Mammary epithelial cell (primary cell): ENCODE data around the gene RFX2.

Source experiments
- EZH2 ChIP-seq: IDR thresholded peaks from 2 replicates; pipeline ENCODE4 v1.6.1; 2012; ENCODE audit warnings: low read length, inconsistent platforms, borderline replicate concordance
- TF ChIP-seq, protein P1 (sequence below), 2 donors: IDR thresholded peaks in 1 of 2; conservative IDR thresholded peaks in 1 of 2; 2 replicates each; pipeline ENCODE4 v1.5.1; 2011 to 2012; ENCODE audit warnings: inconsistent platforms in 2 of 2, low read length in 2 of 2, mild to moderate bottlenecking in 2 of 2, control low read depth in 1 of 2, low read depth in 1 of 2; ENCODE audit not compliant: insufficient read depth in 1 of 2; ENCODE audit errors: extremely low read depth in 1 of 2

DNA sequence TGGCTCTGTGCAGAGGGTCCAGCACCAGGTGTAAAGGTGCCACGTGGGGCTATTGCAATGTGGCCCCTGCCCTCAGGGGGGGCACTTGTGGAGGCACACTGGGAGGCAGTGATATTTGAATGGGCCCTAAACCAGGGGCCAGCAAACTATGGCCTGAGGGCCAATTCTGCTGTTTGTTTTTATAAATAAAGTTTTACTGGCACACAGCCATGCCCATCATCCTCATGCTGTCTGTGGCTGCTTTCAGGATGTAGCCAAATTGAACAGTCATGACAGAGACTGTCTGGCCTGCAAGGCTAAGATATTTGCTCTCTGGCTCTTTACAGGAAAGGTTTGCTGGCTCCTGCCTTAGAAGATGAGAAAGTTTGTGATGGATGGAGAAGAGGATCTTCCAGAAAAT is 98.5 kb downstream of the RFX2 start:
- TF ChIP-seq, protein P1, sequence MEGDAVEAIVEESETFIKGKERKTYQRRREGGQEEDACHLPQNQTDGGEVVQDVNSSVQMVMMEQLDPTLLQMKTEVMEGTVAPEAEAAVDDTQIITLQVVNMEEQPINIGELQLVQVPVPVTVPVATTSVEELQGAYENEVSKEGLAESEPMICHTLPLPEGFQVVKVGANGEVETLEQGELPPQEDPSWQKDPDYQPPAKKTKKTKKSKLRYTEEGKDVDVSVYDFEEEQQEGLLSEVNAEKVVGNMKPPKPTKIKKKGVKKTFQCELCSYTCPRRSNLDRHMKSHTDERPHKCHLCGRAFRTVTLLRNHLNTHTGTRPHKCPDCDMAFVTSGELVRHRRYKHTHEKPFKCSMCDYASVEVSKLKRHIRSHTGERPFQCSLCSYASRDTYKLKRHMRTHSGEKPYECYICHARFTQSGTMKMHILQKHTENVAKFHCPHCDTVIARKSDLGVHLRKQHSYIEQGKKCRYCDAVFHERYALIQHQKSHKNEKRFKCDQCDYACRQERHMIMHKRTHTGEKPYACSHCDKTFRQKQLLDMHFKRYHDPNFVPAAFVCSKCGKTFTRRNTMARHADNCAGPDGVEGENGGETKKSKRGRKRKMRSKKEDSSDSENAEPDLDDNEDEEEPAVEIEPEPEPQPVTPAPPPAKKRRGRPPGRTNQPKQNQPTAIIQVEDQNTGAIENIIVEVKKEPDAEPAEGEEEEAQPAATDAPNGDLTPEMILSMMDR (conservative IDR thresholded peaks at IDR 0.05 in 1 of 2, IDR thresholded peaks at IDR 0.05 in 1 of 2; ENCODE audit: extremely low read depth in 1 of 2, insufficient read depth in 1 of 2, low read depth in 1 of 2, low read length in 2 of 2): no peak
- no peak for TF ChIP-seq EZH2
